Erythroblast (primary cell): ENCODE measurements around the gene TOX3.

ENCODE experiments used
- GATA1 ChIP-seq: IDR thresholded peaks from 2 replicates; pipeline ENCODE4 v1.6.1; 2011; ENCODE audit warnings: low read depth, mild to moderate bottlenecking, control low read depth, low read length, moderate library complexity
- POLR2A ChIP-seq: IDR thresholded peaks from 2 replicates; pipeline ENCODE4 v1.6.1; 2011; ENCODE audit warnings: mild to moderate bottlenecking, low read length

DNA sequence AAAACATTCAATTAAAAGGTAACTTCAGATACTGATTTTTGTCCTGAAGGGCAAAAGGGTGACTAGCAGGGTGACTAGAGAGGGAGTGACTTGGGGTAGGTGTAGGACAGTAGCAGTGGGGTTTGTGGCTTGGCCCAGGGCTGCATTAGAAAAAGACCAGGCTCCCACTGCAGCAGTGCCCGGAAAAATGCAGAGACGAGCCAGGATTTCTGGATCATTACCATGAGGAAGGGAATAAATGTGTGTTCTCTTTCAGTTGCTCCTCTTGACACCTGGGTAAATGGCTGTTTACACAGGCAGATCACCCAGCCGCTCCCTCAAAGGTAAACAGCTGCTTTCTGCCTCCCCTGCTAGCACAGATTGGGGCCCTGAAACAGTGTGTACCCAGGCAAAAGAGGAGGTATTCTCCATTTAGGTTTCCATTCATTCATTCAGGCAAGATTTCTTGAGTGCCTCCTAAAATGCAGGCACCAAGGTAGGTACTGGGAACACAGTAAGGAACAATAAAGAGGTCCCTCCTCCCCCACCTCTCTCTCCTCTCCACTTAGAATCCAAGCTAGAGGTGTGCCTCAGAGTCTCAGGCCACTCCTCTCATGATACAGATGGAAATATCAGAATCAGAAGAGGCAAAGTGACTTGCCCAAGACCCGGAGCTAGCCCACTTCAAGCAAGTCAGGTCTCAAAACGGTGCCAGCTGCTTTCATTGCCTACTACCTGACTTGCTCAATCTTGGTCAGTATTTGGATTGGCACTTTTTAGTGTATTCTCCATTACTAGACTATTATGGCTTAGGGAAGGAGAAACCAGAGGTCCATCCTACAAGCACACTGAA lies 15.2 kb upstream of the TOX3 start:
- TF ChIP-seq POLR2A = no peak
- TF ChIP-seq GATA1 = no peak
